ENCODE data around the gene P2RY12. TPM values are rescaled to one million over a fixed set of nuclear protein-coding genes. Genes with fewer than 3 reads are reported as not detected.
"Not testable (repeated sequence)": the region's sequence is repeated elsewhere in the genome, so short reads cannot be mapped to it uniquely, and the experiment has no call there.

Gene P2RY12
- polyA plus RNA-seq, 10 donors: 0.58 to 1.7 (median 0.93) TPM

DNA sequence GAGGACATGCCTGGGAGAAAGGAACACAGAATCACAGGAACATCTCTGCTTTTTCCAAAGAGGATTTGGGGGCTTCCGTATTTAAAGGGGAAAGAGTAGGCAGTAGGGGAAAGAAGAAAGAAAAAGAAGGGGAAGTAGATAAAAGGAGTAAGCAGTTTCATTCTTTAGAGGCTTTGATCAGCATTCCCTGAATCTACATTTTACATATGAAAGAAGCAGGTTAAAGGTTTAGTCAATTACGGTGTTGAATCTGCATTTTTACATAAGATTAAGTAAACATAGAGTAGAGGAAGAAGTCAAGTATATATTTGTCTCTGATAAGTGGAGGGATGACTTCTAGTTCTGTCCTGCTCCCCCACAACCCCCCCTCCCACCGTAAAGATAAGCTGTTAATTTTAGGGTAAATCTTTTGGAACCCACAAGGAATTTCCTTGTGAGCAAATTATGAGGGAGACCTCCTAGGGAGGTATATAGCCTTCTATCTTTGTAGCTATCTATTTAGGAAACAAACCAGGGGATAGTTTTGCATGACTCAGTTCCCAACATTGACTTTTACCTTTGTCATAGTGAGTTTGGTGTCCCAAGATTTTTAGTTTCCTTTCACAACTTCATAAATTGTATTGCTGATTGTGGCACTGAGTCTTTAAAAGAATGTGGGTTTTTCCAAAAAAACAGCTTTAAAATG, 8.7 kb upstream of the P2RY12 start:
- DNase-seq: no peak

DNA sequence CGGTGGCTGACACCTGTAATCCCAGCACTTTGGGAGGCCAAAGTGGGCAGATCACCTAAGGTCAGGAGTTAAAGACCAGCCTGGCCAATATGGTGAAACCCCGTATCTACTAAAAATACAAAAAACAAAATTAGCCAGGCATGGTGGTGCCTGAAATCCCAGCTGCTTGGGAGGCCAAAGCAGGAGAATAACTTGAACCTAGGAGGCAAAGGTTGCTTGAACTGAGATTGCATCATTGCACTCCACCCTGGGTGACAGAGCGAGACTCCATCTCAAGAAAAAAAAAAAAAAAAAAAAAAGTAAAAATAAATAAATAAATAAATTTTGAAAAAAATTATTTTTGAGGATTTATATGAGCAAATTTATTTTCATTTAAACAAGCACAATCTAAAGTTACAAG, 7.6 kb upstream of the P2RY12 start:
- DNase-seq: not testable (repeated sequence)

DNA sequence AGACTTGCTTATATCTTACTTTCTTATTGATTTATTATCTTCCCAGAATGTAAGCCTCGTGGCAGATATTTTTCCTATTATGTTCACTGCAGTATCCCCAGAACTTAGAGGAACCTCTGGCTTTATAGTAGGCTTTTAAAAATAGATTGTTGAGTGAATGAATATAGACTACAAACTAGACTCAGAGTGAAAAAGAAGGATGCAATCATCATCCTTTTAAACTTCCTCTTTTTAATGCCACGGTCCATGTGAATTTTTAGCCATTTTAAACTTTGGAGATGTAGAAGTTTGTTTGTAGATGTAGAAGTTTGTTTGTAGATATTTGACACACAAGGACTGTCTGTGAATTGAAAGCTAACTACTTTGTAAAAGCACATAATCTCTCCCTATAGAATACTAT, 7.2 kb upstream of the P2RY12 start:
- DNase-seq: no peak

DNA sequence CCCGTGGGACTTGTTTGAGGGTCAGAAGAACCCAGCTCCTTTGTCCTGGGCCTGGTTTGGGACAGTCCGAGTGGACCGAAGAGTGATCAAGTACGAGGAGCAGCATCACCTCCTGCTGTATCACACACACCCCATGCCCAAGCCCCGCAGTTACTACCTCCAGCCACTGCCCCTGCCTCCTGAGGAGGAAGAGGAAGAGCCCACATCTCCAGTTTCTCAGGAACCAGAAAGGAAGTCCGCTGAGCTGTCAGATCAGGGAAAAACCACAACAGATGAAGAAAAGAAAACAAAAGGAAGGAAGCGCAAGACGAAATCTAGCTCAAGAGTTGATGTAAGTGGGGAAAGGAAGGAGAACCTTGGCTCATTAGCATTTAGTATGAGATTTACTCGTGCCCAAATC, 3.3 kb upstream of the P2RY12 start:
- no peak for DNase-seq

DNA sequence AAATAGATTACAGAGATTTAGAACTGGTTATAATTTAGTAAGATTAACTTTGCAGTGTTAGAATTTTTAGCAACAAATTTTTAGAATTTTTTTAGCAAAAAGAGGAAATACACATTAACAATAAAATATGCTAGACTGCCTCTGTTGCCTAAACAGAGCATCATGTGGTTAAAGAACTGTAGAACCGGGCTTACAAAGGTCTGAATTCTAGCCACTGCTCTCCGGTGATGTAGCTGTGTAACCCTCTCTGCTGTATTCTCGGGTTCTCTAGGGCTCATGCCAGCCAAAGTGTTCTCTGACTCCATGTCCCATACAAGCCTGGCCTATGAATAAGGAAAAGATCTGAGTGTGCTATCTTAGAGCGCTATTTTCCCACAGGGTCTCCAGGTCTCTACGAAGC, 2.9 kb upstream of the P2RY12 start:
- DNase-seq: no peak

DNA sequence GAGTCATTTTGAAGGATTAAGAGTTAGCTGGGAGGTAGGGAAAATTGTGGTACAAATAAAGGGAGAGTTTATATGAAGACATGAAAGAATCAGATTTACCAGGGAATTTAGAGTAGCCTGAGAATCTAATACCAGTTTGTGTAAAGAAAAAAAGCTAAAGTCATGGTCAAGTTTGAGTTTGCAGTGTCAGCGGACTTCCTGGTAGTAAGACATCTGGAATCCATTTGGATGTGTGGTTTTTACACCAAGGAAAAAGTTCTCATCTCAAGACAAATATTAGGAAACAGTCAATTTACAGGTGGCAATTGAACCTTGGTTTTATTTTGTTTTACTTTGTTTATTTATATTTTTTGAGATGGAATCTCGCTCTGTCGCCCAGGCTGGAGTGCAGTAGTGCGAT, 1.5 kb upstream of the P2RY12 start:
- no peak for DNase-seq

DNA sequence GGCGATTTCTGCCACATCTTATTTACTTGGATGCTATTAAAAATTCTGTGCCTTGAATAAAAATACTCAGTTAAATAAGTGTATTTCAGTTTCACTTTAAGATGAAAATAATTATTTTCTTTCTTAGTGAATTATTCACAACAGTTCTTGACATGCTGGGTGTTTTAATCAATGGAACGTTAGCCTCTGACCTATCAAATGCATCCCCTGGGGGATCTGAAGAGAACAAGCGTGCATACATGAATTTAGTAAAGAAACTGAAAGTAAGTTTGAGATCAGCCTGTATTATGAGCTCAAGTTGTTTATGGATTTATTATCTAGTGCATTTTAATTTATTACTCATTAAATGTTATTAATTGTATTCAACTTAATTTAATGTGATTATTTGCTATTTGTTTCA, 597 bp downstream of the P2RY12 start:
- no peak for DNase-seq

DNA sequence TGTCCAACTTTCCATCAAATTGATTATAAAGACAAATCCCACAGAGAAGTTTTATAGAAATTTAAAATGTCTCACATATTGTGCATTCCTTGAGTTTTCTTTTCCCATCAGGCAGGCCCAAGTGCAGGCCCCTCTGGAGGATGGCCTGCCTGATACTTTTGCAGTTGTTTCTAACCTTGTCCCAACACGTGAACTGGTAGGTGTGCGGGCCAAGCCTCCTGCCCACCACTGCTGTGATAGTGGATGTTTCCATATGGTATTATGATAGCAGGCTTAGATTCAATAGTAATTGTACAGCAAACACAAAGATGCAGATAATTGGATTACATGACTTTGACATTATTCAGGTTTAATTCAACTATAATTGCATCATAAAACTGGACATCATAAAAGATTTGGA, 1.4 kb downstream of the P2RY12 start:
- no peak for DNase-seq

DNA sequence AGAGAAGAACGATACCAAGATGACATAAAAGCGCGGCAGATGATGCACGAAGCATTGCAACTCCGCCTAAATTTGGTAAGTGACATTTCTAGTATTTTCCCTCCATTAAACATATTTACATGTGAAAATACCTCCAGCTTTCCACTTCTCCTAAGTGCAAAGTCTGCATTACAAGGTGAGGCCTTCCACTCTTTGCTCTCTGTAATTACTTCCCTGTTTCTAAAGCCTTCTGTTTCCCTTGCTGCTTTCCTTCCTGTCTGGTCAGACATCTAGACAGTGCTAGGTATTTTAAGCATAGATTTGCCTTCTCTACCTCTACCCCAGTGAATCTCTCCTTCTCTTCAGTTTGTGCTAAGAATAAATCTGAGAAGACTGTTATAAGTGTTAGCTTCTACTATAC, 1.9 kb downstream of the P2RY12 start:
- no peak for DNase-seq

DNA sequence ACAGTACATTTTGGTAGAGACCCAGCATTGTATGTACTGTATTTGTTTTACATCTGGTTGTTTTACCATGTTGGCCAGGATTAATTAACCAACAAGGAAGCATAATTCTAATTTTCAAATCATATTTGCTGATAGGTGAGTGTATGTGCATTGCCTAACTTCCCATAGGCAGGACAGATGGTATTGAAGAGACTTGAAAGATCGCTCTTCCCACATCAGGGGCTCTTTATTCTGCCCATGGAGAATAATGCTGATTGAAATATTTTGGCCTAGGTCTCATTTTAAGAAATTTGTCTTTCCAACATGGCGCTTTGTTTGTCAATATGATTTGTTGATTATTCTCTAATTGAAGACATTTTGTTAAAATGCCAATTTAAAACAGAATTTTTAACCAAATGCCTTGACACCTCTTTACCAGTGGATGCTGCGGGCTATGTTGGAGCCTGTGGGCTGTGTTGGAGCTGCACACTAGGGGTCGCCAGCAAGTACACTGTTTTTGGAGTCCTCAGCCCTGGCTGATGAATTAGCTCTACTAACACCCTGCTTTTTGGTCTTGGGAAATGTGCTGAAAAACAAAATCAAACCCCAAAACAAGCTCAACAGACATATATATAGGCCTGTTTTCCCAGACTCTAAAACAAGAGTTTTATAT, 5.3 kb downstream of the P2RY12 start:
- no peak for DNase-seq

DNA sequence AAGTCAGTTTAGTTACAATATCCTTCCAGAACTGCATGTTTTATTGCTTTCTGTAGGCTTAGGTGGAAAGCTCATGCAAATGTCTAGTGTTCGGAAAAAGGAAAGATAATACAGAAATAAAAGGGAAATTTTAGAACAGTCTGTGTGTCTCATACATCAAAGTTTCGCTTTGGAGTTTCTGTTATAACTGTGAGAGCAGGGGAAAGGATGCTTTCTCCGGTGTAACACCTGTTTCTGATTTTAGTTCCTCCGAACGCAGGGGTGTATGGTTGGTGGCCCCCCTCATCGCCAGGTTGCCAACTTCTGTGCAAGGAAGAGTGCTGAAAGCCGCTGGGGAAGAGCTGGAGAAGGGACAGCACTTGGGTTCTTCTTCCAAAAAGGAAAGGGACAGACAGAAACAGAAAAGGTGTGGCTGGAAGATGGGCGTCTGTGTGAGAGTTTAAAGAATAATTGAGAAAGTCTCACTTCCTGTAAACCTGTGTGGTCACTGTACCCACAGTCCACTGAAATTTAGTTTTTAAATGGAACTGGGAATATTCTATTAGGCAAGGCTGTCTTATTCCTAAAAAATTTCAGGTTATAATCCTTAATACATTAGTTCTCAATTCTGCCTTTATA, 6.7 kb downstream of the P2RY12 start:
- no peak for DNase-seq

DNA sequence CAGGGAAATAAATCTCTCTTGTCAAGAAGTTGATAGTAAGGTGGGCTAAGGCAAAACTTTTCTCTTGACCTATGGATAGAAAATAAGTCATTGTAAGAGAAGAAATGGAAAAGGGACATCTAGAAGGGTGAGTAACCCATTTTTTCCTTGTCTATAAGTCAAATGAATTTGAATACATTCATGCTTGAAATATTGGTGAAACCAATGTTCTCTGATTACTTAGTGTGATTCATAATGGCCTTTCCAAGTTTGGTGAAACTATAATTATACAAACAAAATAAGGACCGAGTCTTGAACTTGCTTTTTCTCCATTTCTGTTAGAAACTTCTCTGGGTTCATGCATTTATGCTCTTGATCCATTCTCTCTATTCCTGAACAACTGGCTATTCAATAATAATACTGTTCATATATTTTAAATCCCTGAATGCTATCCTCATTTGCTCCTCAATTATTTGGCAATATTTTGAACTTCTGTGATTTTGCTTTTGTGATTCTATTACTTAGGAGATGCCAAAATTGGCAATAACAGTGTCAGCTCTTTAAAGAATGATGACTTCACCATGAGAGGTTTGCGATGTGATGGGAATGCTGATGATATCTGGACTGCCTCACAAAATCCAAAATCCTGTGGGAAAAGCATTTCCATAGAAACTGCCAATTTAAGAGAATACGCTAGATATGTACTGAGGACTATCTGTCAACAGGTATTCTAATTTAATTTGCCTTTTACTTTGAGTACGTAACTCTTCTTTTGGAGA, 12.3 kb downstream of the P2RY12 start:
- DNase-seq: no peak

DNA sequence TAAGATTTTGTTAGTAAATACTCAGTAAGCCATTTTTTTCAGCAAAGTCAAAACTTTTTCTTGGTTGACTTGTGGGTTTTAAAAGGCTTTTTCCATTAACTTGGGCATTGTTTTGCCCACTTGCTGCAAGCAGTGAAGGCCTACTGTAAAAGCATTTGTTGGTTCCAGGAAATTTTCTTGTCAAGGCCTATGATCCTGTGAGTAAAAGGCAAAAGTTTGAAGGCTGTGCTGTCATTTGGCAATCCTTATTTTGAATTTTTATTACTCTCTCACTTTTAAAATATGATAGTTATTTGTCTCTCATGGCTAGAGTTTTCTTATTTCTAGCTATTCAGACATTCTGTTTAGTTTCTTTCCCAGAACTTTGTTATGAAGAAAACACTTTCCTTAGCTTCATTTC, 13.0 kb downstream of the P2RY12 start:
- no peak for DNase-seq

DNA sequence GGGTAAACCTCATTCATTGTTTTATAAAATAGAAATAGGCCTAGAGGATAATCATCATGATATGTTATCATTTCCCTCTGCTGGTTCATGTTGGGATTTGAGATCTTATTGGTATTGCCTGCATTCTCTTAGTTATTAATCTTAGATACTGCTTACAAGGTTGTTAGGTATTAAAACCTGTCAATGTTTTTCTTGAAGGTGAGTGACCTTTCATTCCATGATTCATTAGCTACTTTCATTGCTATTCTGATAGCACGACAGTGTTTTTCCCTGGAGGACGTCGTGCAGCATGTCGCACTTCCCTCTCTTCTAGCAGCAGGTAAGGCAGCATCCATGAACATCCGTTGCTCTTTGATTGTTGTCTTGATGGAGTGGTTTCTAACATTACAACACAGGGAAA, 17.1 kb downstream of the P2RY12 start:
- DNase-seq: no peak

DNA sequence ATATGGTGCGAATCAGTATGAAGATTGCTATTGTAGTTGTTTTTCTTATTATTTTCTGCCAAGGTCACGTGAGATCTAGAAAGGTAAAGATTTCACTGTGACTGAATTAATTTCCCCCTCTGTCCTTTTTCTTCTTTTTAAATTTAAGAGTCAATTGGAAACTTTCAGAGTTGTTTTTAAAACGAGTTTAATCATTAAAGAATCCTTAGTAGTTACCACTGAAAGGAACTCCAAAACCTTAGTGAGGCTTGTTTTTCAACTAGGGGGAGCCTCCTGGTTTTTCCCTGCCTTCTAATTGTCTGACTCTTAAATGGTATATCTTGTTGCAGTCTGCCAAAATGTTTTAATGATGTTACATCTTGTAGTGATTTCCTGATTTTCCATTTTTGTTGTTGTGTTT, 17.6 kb downstream of the P2RY12 start:
- DNase-seq: no peak

DNA sequence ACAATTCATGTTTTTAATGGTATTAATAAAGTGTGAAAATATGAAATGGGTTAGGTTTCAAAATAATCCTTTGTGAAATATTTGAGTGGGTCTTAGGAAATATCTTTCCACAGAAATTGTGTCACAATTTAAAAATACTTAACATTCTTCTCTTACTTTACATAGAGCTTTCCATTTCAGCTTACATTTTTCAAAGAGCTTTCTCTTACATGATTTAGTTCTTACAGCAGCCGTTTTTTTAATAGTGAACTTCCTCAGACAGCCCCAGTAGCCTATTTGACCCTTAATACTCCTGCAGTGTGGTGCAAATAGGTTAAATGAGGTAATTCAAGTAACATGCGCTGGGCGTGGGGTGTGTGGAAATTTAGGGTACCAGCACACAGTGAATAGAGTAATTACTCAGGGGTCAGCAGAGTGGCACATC, 21.8 kb downstream of the P2RY12 start:
- no peak for DNase-seq

DNA sequence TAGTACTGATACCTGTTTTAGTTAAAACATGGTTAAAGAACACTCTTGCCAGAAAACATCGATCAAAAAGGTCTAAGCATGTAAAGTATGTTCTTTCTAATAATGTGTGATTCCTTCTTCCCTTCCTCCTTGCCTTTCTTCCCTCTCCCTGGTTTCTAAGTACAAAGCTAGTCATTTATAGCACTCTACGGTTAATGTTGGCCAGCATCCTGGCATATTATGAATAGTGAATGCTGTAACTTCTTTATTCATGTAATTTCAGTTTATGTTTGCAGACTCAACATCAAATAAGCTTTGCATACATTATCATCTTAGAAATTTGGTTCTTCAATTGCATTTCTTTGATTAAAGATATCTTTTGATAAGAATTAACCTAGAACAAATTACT, 27.1 kb downstream of the P2RY12 start:
- DNase-seq: no peak

DNA sequence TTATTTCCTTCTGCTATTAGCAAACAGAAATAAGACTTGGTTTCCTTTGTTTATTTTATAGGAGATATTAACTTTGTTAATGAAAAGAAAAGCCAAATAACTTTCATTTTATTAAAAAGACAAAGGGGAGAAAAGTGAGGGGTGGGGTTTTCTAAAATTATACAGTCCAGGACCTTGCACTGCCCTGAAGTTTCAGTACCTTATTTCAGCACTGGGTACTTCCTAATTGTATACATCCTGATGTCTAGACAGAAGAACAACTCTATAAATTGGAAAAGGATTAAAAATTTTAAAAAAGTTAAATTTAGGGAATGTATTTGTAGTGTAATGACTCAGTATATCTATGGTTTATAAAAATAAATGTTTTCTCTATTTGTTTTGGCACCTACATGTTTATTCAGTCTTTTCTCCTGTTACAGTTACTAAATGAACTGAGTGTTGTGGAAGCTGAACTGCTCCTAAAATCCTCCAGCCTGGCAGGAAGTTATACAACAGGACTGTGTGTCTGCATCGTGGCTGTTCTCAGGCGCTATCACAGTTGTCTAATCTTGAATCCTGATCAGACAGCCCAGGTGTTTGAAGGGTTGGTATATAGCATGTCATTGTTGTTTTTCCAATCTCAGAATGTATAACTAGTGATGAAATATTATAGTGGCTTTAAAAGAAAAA, 27.6 kb downstream of the P2RY12 start:
- no peak for DNase-seq

DNA sequence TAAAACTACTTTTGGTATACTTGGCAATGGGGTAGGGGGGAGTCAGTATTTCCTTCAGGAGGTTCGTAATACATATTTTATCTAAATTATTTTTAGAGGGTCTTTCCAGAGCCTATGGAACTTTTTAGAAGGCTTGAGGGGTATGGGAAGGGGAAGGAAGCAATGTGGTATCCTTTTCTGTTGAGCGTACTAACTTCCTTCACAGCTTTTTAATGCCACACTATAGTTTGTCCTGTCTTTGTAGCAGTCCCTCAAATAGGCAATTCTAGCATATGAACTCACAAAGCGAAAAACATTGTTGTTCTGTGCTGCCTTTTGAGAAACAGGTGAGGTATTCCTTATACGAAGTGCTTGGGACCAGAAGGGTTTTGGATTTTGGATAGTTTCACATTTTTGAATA, 32.9 kb downstream of the P2RY12 start:
- no peak for DNase-seq

DNA sequence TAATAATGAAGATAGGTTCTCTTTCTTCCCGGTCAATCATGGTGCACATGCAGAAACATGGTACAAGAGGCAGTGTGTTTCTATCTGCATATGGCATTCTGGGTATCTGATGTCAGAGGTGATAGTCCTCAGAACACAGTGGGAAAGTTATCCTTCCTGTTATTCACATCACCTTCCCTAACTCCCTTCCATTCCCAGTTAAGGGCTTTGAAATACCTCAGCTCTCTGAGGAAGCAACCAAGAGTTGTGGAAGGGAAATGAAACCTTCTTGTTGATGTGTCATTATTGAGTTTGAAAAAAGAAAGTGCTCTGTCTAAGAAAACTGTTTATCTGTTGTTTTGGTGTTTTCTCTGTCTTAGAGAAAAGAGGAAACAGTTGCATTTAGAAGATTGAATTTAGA, 33.3 kb downstream of the P2RY12 start:
- peak in 1 of 3 donors; percentile 14 for DNase-seq

DNA sequence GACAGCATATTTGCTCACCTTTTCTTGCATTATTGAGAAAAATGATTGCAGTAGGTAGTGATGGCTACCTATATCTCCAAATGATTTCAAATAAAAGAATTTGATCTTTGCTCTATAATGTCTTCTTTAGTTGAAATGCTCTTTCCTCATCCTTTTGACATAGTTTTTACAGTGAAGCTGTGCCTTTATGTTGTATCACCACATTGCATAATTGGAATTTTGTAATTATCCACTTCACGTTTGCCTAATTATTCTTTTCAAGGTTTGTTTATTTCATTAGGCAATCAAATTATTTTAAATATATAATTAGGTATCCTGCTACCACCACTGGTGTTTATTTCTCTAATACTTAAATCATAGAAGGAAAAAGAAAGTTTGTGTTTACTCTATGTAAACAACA, 33.9 kb downstream of the P2RY12 start:
- DNase-seq: no peak

DNA sequence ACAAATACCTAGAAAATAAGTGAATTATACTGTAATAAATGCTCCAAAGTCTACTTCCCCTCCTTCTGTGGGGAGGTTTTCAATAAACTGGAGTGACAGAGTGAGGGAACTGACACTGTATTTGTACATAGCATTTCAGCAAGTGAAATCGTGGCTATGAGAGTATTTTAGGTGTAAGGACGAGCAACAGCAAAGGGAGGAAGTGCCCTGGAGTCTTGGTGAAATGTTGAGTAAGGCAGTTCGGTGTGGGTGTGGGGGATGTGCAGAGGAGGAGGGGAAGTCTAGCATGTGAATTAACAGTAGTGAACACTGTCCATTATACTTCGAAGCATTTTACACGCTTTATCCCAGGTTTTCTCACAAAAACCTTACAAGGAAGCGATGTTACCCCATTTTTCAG, 37.1 kb downstream of the P2RY12 start:
- peak in 1 of 3 donors; percentile 30 for DNase-seq
